Activated CD8-positive, alpha-beta memory T cell treated with anti-CD3 and anti-CD28 coated beads, Interleukin-2, amount 50 U/mL, for 24 hours (primary cell): Measurements from ENCODE around the gene APP.
"Not testable (repeated sequence)": the region's sequence is repeated elsewhere in the genome, so short reads cannot be mapped to it uniquely, and the experiment has no call there.

Source experiments
- DNase-seq: peaks from one replicate; pipeline ENCODE4 v3.0.0-alpha.2; 2020; ENCODE audit errors: extremely low read depth

APP gene

DNA sequence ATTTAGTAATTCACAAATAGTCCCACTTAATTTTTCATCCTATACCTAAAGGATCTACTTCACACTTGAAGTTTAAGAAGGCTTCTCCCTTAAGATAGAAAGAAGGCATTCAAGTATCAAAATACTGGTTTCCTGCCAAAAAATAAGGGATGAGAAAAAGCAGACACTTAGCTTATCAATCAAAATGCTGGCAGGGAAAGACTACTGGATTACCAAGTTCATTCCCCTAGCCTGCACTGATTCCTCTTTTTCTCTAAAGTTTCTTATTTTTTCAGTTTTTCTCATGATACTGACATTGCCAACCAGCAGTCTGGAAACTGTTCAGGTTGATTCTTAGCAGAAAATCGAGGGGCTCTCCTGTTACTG, 231.2 kb downstream of the APP start:
- no peak for DNase-seq

DNA sequence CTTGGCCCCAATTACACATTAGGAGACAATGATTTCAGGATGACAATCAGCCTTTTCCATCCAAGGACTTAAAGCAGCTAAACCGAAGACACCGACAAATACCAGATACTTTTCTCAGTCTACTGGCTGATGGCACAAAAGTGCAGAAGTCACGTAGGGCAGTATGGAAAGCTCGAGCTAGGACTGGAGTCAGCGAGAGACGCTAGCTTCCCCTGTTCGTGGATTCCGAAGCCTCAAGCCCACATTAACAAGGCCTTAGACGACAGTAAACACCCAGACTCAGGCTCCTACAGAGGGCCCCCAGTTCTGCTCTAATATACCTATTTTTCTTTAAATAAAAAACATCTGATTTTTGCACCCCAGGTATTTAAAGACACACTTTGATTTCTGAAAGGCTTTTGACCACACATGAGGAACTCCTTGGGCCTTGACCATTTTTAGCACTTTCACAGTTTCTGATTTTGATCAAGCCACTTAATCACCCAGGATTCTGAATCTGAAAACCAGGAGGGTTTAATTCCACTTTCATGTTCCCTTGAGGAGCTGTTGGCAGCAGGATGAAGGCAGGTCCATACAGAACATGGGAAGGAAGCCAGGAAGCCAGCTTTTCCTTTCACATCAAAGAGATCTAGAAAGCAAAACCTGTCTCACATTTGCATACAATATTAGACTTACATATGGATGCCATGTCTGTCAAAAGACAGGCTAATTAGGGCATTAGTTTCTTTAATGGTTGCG, 231.7 kb downstream of the APP start:
- DNase-seq = no peak

DNA sequence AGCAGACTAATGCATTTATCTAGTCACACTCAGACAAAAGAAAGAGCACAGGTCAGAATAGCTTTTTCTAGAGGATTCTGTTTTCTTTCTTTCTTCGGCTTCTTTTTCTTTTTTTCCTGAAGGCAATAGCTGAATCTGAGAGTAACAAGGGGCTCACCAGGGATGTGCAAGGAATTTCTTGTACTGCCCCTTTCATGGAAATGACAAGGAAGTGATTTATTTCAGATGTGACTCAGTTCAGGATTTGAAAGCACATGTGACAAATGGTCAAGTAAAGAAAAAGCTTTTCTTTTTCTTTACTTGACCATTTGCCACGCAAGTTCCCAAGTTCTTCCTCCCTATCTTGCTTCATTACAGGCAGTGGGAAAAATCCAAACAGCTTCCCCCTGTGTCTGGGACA, 233.8 kb downstream of the APP start:
- no peak for DNase-seq

- no peak for DNase-seq
Observed at GRCh38 chr21:25934771-25935224, 235.8 kb downstream of the APP start.

- no peak for DNase-seq
Observed at GRCh38 chr21:25934130-25934529, 236.4 kb downstream of the APP start.

DNA sequence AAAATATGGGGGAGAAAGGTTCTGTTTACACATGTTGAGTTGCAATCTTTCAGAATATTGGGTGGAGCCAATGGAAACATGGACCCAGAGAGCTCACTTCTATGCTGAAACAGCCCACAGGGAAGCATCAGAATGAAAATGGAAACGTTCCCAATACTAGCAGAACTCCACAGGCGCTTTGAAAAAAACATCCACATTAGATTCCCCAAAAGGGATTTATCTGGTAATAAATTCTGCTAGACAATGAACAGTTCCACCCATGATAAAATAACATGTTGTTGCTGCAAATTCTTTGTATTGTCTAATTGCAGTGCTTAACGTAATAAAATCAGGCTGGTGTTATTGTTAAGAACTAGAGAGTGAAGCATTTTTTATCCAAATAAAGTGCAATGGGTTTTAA, 238.8 kb downstream of the APP start:
- no peak for DNase-seq

GRCh38 chr21:25929856-25930520, 240.6 kb downstream of the APP start:
- no peak for DNase-seq

DNA sequence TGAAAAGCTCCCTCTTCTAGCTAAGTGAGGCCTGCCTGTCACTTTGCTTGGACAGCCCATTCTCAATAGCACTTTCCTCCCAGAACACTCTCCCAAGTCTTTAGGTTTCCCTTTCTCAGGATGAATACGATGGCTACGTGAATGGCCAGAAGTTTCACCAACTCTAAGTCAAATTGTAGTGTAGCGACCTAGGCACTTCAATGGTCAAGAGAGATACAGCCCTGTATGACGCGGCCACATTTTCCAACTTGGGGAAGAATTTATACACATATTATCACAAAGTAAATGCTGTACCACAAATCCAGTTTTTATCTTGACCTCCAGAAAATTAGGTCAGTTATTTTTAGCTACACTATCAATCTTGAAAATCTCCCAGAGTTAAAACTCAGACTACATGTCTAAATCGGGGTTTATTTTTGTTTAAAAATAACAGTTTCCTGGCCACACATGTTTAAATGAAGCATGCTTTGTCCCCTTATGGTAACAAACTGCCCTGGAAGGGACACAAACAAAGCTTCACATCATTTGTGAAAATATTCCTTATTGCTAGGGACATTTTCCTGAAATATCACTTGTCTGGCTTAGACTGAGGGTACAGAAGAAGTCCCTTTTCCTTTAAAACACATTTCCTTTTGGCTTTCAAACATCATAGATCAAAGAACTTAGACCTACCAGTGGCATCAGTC, 243.2 kb downstream of the APP start:
- no peak for DNase-seq

GRCh38 chr21:25925936-25926335, 244.6 kb downstream of the APP start:
- DNase-seq = no peak

DNA sequence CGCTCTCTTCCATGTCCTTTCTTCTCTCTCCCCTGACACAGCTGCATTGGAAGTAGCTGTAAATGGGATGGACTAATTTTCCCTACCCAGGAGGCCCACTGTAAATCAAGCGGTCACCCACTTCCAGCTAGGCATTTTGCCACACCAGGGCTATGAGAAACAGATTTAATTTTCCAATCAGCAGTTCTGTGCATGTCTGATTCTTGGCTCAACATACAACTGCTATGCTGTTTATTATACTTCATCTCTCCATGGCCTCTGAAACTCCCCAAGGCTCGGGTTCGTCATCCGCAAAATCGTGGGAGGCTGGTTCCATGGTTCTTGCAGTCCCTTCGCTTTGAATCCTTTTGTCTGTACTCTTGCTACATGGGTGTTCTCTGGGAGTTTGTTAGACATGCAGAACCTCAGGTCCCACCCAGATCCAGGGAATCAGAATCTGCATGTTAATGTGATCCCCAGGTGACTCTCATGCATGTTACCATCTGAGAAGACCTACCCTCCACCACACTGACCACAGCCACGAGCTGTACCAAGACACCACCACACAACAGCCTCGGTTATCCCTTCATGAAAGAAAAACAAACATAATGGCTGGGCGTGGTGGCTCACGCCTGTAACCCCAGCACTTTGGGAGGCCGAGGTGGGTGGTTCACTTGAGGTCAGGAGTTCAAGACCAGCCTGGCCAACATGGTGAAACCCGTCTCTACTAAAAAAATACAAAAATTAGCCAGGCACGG, 245.3 kb downstream of the APP start:
- DNase-seq = no peak

DNA sequence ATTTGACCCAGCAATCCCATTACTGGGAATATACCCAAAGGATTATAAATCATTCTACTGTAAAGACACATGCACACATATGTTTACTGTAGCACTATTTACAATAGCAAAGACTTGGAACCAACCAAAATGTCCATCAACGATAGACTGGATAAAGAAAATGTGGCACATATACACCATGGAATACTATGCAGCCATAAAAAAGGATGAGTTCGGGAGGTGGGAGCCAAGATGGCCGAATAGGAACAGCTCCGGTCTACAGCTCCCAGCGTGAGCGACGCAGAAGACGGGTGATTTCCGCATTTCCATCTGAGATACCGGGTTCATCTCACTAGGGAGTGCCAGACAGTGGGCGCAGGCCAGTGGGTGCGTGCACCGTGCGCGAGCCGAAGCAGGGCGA, 252.4 kb downstream of the APP start:
- not testable (repeated sequence) for DNase-seq

DNA sequence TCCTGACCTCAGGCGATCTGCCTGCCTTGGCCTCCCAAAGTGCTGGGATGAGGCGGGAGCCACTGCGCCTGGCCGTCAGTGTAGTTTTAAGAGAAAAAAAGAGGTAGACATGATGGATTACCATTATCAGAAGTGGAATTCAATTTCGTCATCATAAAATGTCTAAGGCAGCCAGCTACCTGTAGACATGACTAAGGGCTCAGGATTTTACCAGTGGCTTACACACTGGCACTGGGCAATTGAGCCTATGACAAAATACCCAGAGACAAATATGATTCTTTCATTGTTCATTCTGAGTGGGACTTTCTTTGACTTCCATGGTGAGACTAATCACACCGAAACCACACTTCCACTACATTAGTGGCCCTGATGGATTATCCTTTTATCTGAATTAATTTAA, 254.3 kb downstream of the APP start:
- DNase-seq = no peak

- no peak for DNase-seq
Observed at GRCh38 chr21:25913479-25913878, 257.1 kb downstream of the APP start.

DNA sequence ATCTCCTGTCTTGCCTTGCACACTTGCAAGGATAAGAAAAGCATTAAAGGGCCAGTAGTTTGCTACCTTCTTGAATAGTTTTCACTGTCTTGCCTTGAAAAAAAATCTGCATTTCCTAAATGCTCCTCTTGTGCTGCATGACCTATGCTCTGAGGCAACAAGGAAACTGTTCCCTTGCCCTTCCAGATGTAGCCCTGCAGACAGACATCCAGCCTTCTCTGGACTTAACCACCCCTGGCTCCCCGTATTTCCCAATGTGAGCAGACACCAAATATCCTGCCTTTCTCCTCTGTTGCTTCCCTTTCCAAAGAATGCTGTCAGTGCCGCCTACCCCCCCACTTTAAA, 258.2 kb downstream of the APP start:
- DNase-seq = no peak

- no peak for DNase-seq
Observed at GRCh38 chr21:25911730-25912401, 258.7 kb downstream of the APP start.

DNA sequence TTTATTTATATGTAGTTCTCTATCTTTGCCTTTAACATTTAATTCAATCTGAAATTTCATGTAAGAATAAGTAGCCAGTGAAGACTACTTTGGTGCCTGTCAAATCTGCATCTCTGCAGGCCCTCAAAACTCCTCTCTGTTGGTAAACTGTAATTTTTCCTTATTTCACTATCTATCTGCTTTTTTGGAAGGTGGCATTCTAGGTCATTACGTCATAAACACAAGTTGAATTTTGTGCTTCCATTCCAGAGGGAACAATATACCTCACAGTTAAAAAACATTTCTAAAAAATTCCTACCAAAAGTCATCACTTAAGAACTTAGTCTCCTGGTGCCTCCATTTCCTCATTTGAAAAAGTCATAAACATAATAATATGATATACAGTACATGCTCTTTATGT, 259.8 kb downstream of the APP start:
- no peak for DNase-seq

GRCh38 chr21:25909341-25909740, 261.2 kb downstream of the APP start:
- no peak for DNase-seq

- DNase-seq = no peak
Observed at GRCh38 chr21:25908495-25908894, 262.1 kb downstream of the APP start.

DNA sequence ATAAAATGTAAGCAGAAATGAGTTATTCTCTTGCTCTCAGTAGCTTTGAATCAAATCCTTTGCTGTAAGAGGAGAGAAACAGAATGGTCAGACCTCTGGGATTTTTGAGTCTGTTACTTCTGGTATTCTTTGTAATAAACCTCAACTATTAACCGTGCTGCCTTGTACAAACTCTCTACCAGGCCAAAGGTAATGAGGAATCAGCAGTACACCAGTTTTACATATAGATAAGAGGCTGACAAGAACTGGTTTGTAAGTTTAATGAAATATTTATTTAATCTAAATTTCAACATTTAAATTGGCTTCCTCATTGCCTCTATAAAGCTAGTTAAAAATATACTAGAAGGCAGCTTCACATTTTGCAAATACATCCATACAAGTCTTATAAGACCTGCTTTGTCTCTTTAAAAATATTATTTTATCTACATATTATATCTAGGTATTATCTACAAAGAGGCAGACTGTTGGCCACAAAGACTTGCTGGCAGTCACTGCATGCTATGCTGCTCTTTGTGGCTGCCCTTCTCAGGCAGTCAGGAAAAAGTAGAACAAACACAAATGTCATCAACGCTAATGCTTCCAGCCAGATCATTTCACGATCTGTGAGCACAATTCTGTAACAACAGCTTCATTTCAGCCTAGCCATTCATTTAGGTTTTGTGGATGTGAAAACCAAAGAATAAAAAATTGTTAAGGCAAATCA, 262.8 kb downstream of the APP start:
- DNase-seq = no peak

GRCh38 chr21:25906587-25906986, 264.0 kb downstream of the APP start:
- DNase-seq = no peak

DNA sequence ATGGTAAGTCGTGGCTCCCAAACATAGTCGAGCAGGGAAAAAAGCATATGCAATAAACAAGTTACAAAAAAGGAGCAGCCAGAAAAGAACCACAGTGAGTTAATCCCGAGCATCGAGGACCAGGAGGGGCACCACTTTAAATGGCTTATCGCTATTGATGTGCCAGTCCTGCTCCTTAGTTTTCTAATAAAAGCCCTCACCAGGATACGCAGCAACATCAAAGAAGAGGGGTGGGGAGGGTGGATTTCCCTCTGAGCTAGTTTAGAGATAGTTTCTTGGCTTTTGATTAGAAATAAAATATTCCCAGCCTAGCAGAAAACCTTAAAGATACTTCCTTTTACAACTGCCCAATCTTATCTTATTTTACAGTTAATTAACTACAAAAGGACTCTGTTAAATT, 265.4 kb downstream of the APP start:
- DNase-seq = no peak
